Measurements from ENCODE around the gene MPO. TPM values are rescaled to one million over a fixed set of nuclear protein-coding genes. Genes with fewer than 3 reads are reported as not detected.

MPO gene
- total RNA-seq, 6 experiments from 2014 or later = 0.26 to 4.2 (median 1.9) TPM; not detected in 2

- H3K4me3 ChIP-seq = no peak overlapping the region
- TF ChIP-seq CTCF (IDR thresholded peaks at IDR 0.05) (no peak), POLR2A (IDR thresholded peaks at IDR 0.05) (no peak)
- no peaks in the 10 kb centered on the region for H3K4me1 ChIP-seq
- WGBS (ENCODE audit: insufficient coverage, low coverage, low lambda C conversion rate, missing lambda C conversion rate) = 60% methylated on average over 1 of the region's 1 CpG
- no peak overlapping the region for H3K27ac ChIP-seq
- intact Hi-C loops (cut with DNase I) = no loop called here
- no peaks in the 10 kb centered on the region for H3K36me3 ChIP-seq
- no peaks in the 10 kb centered on the region for H3K9me3 ChIP-seq
- H3K27me3 ChIP-seq = no peaks in the 10 kb centered on the region
- no peak for DNase-seq
- ATAC-seq = no peak
Measured at GRCh38 chr17:58239987-58240386, 40.7 kb downstream of the MPO start.

- intact Hi-C loops (cut with DNase I) = no loop called here
- Histone ChIP-seq H3K4me3 (no peak within 1 kb of the TSS), H3K36me3 (no peaks in the 10 kb centered on the region), H3K9me3 (no peaks in the 10 kb centered on the region), H3K4me1 (no peaks in the 10 kb centered on the region), H3K27me3 (no peaks in the 10 kb centered on the region), H3K27ac (no peak within 1 kb of the TSS)
- DNase-seq = no peak
- no peak for ATAC-seq
- TF ChIP-seq CTCF (IDR thresholded peaks at IDR 0.05) (no peak), POLR2A (IDR thresholded peaks at IDR 0.05) (no peak)
- WGBS (ENCODE audit: insufficient coverage, low coverage, low lambda C conversion rate, missing lambda C conversion rate) = 56% methylated on average over 5 of the region's 5 CpGs
Measured at GRCh38 chr17:58238147-58238634, 42.5 kb downstream of the MPO start, which contains the start of gene LPO. LPO (plus strand) TSS chr17:58238584; CDS start chr17:58242980, 4,396 bp downstream.

GRCh38 chr17:58236394-58236793 is 44.3 kb downstream of the MPO start:
- H3K4me3 ChIP-seq = no peak overlapping the region

GRCh38 chr17:58235821-58236220 is 44.9 kb downstream of the MPO start:
- no peak overlapping the region for H3K4me3 ChIP-seq

More at GRCh38 chr17:58236394-58236793, 44.3 kb downstream of the MPO start:
- TF ChIP-seq POLR2A (IDR thresholded peaks at IDR 0.05) (no peak), CTCF (IDR thresholded peaks at IDR 0.05) (no peak)
- H3K27ac ChIP-seq = no peak overlapping the region
- no peaks in the 10 kb centered on the region for H3K36me3 ChIP-seq
- no peaks in the 10 kb centered on the region for H3K27me3 ChIP-seq
- DNase-seq (no peak), ATAC-seq (no peak)
- 83% methylated on average over 2 of the region's 2 CpGs for WGBS (ENCODE audit: insufficient coverage, low coverage, low lambda C conversion rate, missing lambda C conversion rate)
- intact Hi-C loops (cut with DNase I) = no loop called here
- no peaks in the 10 kb centered on the region for H3K9me3 ChIP-seq
- H3K4me1 ChIP-seq = no peaks in the 10 kb centered on the region

More at GRCh38 chr17:58235821-58236220, 44.9 kb downstream of the MPO start:
- whole genome bisulfite sequencing (ENCODE audit: insufficient coverage, low coverage, low lambda C conversion rate, missing lambda C conversion rate) = 60% methylated on average over 1 of the region's 1 CpG
- TF ChIP-seq CTCF (IDR thresholded peaks at IDR 0.05) (no peak), POLR2A (IDR thresholded peaks at IDR 0.05) (no peak)
- ATAC-seq (no peak), DNase-seq (no peak)
- Histone ChIP-seq H3K27ac (no peak overlapping the region), H3K27me3 (no peaks in the 10 kb centered on the region), H3K9me3 (no peaks in the 10 kb centered on the region), H3K36me3 (no peaks in the 10 kb centered on the region), H3K4me1 (no peaks in the 10 kb centered on the region)
- intact Hi-C loops (cut with DNase I) = no loop called here
